HEK293T (cell line): ENCODE data around the gene GRIA2.

Experiments
- CTBP1 ChIP-seq: fragments of 450-650 bp; IDR thresholded peaks from 2 replicates; pipeline ENCODE4 v1.6.1; 2016; ENCODE audit warnings: borderline replicate concordance
- ELF4 ChIP-seq: fragments of 450-650 bp; IDR thresholded peaks from 2 replicates; pipeline ENCODE4 v1.6.1; 2017; ENCODE audit warnings: antibody characterized with exemption
- FOXA1 ChIP-seq: fragments of 450-650 bp; IDR thresholded peaks from 2 replicates; pipeline ENCODE4 v1.6.1; 2016; ENCODE audit warnings: mild to moderate bottlenecking
- FOXK2 ChIP-seq: fragments of 450-650 bp; IDR thresholded peaks from 2 replicates; pipeline ENCODE4 v1.6.1; 2016; ENCODE audit warnings: mild to moderate bottlenecking
- FOXM1 ChIP-seq: fragments of 450-650 bp; IDR thresholded peaks from 2 replicates; pipeline ENCODE4 v1.6.1; 2017; ENCODE audit warnings: mild to moderate bottlenecking, borderline replicate concordance
- HDGF ChIP-seq: fragments of 450-650 bp; IDR thresholded peaks from 2 replicates; pipeline ENCODE4 v1.6.1; 2017; ENCODE audit warnings: antibody characterized with exemption, borderline replicate concordance
- L3MBTL2 ChIP-seq: fragments of 450-650 bp; conservative IDR thresholded peaks from 2 replicates; pipeline ENCODE4 v1.6.1; 2016; ENCODE audit warnings: mild to moderate bottlenecking
- NFRKB ChIP-seq: fragments of 450-650 bp; IDR thresholded peaks from 2 replicates; pipeline ENCODE4 v1.6.1; 2016; ENCODE audit warnings: mild to moderate bottlenecking, moderate library complexity
- SP1 ChIP-seq: fragments of 450-650 bp; IDR thresholded peaks from 2 replicates; pipeline ENCODE4 v1.6.1; 2017
- SUZ12 ChIP-seq: fragments of 450-650 bp; IDR thresholded peaks from 2 replicates; pipeline ENCODE4 v1.6.1; 2016; ENCODE audit warnings: mild to moderate bottlenecking
- TARDBP ChIP-seq: fragments of 450-650 bp; IDR thresholded peaks from 2 replicates; pipeline ENCODE4 v1.6.1; 2016
- TF ChIP-seq, protein P1 (sequence below): fragments of 450-650 bp; IDR thresholded peaks from 2 replicates; pipeline ENCODE4 v1.6.1; 2016

DNA sequence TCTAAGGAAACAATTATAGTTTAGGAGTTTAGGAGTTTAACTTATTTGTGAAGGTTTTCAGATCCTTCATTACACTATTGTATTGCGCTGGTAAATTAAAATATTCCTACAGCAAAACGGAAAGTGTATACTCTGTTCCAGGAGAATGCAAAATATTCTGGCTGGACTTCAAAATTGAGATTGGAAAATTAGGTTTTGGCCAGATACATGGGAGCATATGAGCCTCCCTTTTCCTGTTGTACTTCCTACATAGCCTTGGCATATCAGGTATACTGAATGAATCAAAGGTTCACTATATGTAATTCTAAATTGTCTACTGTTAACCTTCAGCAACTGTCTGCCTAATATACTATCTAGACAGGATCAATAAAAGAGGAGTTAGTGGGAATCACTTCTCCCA lies 25.2 kb upstream of the GRIA2 start:
- no peak for TF ChIP-seq SP1
- no peak for TF ChIP-seq CTBP1
- TF ChIP-seq FOXM1, result no peak
- no peak for TF ChIP-seq HDGF
- TF ChIP-seq FOXK2, result no peak
- TF ChIP-seq ELF4, result no peak
- no peak for TF ChIP-seq TARDBP
- no peak for TF ChIP-seq FOXA1
- TF ChIP-seq L3MBTL2, result no peak
- TF ChIP-seq SUZ12, result no peak
- TF ChIP-seq, protein P1, sequence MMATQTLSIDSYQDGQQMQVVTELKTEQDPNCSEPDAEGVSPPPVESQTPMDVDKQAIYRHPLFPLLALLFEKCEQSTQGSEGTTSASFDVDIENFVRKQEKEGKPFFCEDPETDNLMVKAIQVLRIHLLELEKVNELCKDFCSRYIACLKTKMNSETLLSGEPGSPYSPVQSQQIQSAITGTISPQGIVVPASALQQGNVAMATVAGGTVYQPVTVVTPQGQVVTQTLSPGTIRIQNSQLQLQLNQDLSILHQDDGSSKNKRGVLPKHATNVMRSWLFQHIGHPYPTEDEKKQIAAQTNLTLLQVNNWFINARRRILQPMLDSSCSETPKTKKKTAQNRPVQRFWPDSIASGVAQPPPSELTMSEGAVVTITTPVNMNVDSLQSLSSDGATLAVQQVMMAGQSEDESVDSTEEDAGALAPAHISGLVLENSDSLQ, result no peak
- no peak for TF ChIP-seq NFRKB
